H1 (cell line): Measurements from ENCODE around the gene ARHGAP22. TPM values are rescaled to one million over a fixed set of nuclear protein-coding genes. Genes with fewer than 3 reads are reported as not detected.

Source experiments
- CTCF ChIA-PET: fragments of 300-600 bp; sonication (Branson Sonifier 250); formaldehyde crosslinking; loops from one replicate; lab custom pipeline; 2021; ENCODE audit not compliant: partially characterized antibody; lab: Charles Lee
- POLR2A ChIA-PET: fragments of 300-600 bp; sonication (Branson Sonifier 250); formaldehyde crosslinking; loops from one replicate; lab custom pipeline; 2021; ENCODE audit warnings: inconsistent platforms; ENCODE audit not compliant: partially characterized antibody; lab: Charles Lee
- DNase-seq, 2 experiments: peaks; one replicate each; pipeline versions ENCODE4 v3.0.0 to v3.0.0-alpha.2; 2010 to 2022; ENCODE audit warnings: low spot score in 2 of 2, low read depth in 1 of 2, mixed read lengths in 1 of 2
- FAIRE-seq: peaks from 2 replicates; lab custom pipeline; 2011; peaks lifted over from hg19 to GRCh38; lab: Jason Lieb, UNC
- H2AFZ ChIP-seq: 2 replicates; pipeline ENCODE4 v1.8.1; 2012; ENCODE audit warnings: low read length, inconsistent platforms
- H2AK5ac ChIP-seq: 2 replicates; pipeline ENCODE4 v1.6.1; 2013; ENCODE audit warnings: low read depth, low read length
- H2BK120ac ChIP-seq: replicated peaks from 2 replicates; pipeline ENCODE3; 2013; ENCODE audit warnings: low read depth, low read length, inconsistent platforms
- H2BK12ac ChIP-seq: 2 replicates; pipeline ENCODE4 v1.6.1; 2013; ENCODE audit warnings: low read depth, low read length
- H2BK15ac ChIP-seq: 2 replicates; pipeline ENCODE4 v1.6.1; 2013; ENCODE audit warnings: low read length
- H2BK20ac ChIP-seq: 2 replicates; pipeline ENCODE4 v1.6.1; 2013; ENCODE audit warnings: low read length
- H2BK5ac ChIP-seq: 2 replicates; pipeline ENCODE4 v1.6.1; 2013; ENCODE audit warnings: low read depth, low read length
- H3K14ac ChIP-seq: 2 replicates; pipeline ENCODE4 v1.6.1; 2013; ENCODE audit warnings: inconsistent platforms; ENCODE audit not compliant: insufficient read length
- H3K18ac ChIP-seq: 2 replicates; pipeline ENCODE4 v1.6.1; 2013; ENCODE audit warnings: low read length; ENCODE audit errors: extremely low read depth
- H3K23ac ChIP-seq: 2 replicates; pipeline ENCODE4 v1.6.1; 2013; ENCODE audit warnings: inconsistent platforms; ENCODE audit not compliant: insufficient read length
- H3K23me2 ChIP-seq: 2 replicates; pipeline ENCODE4 v1.6.1; 2013; ENCODE audit warnings: low read depth, low read length
- H3K27ac ChIP-seq: 2 replicates; pipeline ENCODE4 v1.6.1; 2011; ENCODE audit warnings: low read depth, low read length, inconsistent platforms
- H3K27me3 ChIP-seq, 4 experiments: replicated peaks in 1 of 4; 1 replicate in 1 of 4; 2 replicates in 3 of 4; pipeline versions ENCODE4 v1.6.1 to v1.8.1; 2011 to 2013; ENCODE audit warnings: low read length in 3 of 4, mild to moderate bottlenecking in 3 of 4, inconsistent platforms in 2 of 4, mixed read lengths in 2 of 4, moderate library complexity in 1 of 4; ENCODE audit not compliant: control insufficient read depth in 3 of 4, insufficient read depth in 3 of 4; ENCODE audit errors: extremely low read depth in 1 of 4
- H3K36me3 ChIP-seq, 4 experiments: 2 replicates each; pipeline versions ENCODE4 v1.6.1 to v1.8.1; 2011 to 2013; ENCODE audit warnings: mild to moderate bottlenecking in 4 of 4, low read length in 3 of 4, moderate library complexity in 2 of 4, control low read depth in 1 of 4, inconsistent platforms in 1 of 4; ENCODE audit not compliant: insufficient read depth in 4 of 4, control insufficient read depth in 2 of 4
- H3K4ac ChIP-seq: replicated peaks from 2 replicates; pipeline ENCODE3; 2013; ENCODE audit warnings: low read length, low read depth, mixed read lengths, inconsistent platforms; ENCODE audit not compliant: insufficient read length
- H3K4me1 ChIP-seq, 4 experiments: replicated peaks in 1 of 4; 1 replicate in 1 of 4; 2 replicates in 3 of 4; pipeline versions ENCODE4 v1.6.1 to v1.8.1; 2011 to 2013; ENCODE audit warnings: low read length in 3 of 4, inconsistent platforms in 2 of 4, mixed read lengths in 1 of 4; ENCODE audit not compliant: insufficient read depth in 4 of 4, control insufficient read depth in 3 of 4
- H3K4me2 ChIP-seq, 2 experiments: 2 replicates each; pipeline versions ENCODE4 v1.6.1 to v1.8.1; 2011 to 2013; ENCODE audit warnings: low read depth in 2 of 2, low read length in 2 of 2, control low read depth in 1 of 2, inconsistent platforms in 1 of 2, mild to moderate bottlenecking in 1 of 2; ENCODE audit not compliant: insufficient read depth in 1 of 2
- H3K4me3 ChIP-seq, 4 experiments: fragments of 200-600, 300-600 bp in 1 of 4; sonication (generic), shearing (Covaris generic), sonication (Bioruptor Twin) in 1 of 4; 2 replicates each; pipeline versions ENCODE4 v1.5.1 to v1.8.1; 2011 to 2016; ENCODE audit warnings: low read length in 4 of 4, low read depth in 3 of 4, control low read depth in 2 of 4, inconsistent platforms in 2 of 4, mild to moderate bottlenecking in 2 of 4, mixed read lengths in 1 of 4, moderate library complexity in 1 of 4; ENCODE audit not compliant: insufficient read depth in 2 of 4; ENCODE audit errors: extremely low read depth in 1 of 4
- H3K56ac ChIP-seq: replicated peaks from 2 replicates; pipeline ENCODE3; 2013; ENCODE audit warnings: low read depth, mild to moderate bottlenecking, mixed read lengths, low read length, inconsistent platforms; ENCODE audit not compliant: insufficient read length
- H3K79me1 ChIP-seq: 2 replicates; pipeline ENCODE4 v1.6.1; 2013; ENCODE audit warnings: low read depth, low read length, control low read depth
- H3K79me2 ChIP-seq, 2 experiments: 2 replicates each; pipeline versions ENCODE4 v1.6.1 to v1.8.1; 2012 to 2013; ENCODE audit warnings: low read length in 2 of 2, mild to moderate bottlenecking in 2 of 2, inconsistent platforms in 1 of 2; ENCODE audit not compliant: insufficient read depth in 2 of 2, control insufficient read depth in 1 of 2
- H3K9ac ChIP-seq, 4 experiments: replicated peaks in 1 of 4; 1 replicate in 1 of 4; 2 replicates in 3 of 4; pipeline versions ENCODE4 v1.6.1 to v1.8.1; 2011 to 2013; ENCODE audit warnings: low read depth in 3 of 4, low read length in 3 of 4, control low read depth in 2 of 4, mild to moderate bottlenecking in 2 of 4, moderate library complexity in 2 of 4, inconsistent platforms in 1 of 4; ENCODE audit errors: extremely low read depth in 1 of 4
- H3K9me3 ChIP-seq, 2 experiments: 2 replicates each; pipeline versions ENCODE4 v1.6.1 to v1.8.1; 2012 to 2013; ENCODE audit warnings: mild to moderate bottlenecking in 2 of 2, moderate library complexity in 2 of 2, control low read depth in 1 of 2, inconsistent platforms in 1 of 2, low read depth in 1 of 2, low read length in 1 of 2, mixed read lengths in 1 of 2; ENCODE audit not compliant: insufficient read depth in 2 of 2
- H4K20me1 ChIP-seq, 2 experiments: replicated peaks in 1 of 2; 2 replicates each; pipeline versions ENCODE3 to v1.8.1; 2011 to 2013; ENCODE audit warnings: inconsistent platforms in 2 of 2, low read length in 2 of 2, mild to moderate bottlenecking in 1 of 2; ENCODE audit not compliant: insufficient read depth in 2 of 2, control insufficient read depth in 1 of 2
- H4K5ac ChIP-seq: 2 replicates; pipeline ENCODE4 v1.6.1; 2013; ENCODE audit warnings: low read length, low read depth, mixed read lengths, inconsistent platforms; ENCODE audit not compliant: insufficient read length
- H4K8ac ChIP-seq: 2 replicates; pipeline ENCODE4 v1.8.0; 2013; ENCODE audit warnings: mild to moderate bottlenecking, moderate library complexity, low read length, inconsistent platforms; ENCODE audit not compliant: insufficient read depth; ENCODE audit errors: extremely low read depth
- H4K91ac ChIP-seq: replicated peaks from 2 replicates; pipeline ENCODE3; 2013; ENCODE audit warnings: low read length, mixed read lengths, inconsistent platforms; ENCODE audit not compliant: insufficient read length
- ATF2 ChIP-seq: IDR thresholded peaks from 2 replicates; pipeline ENCODE4 v1.6.1; 2012; ENCODE audit warnings: low read length, inconsistent platforms
- BACH1 ChIP-seq: IDR thresholded peaks from 2 replicates; pipeline ENCODE4 v1.6.1; 2012; ENCODE audit warnings: low read length, improper control_type of control experiment
- BCL11A ChIP-seq, 2 experiments: IDR thresholded peaks; one replicate each; pipeline ENCODE4 v1.6.1; 2011; ENCODE audit warnings: low read depth in 2 of 2, low read length in 2 of 2, mild to moderate bottlenecking in 2 of 2
- CBX8 ChIP-seq: fragments of 300-800, 300-1000 bp; sonication (generic); IDR thresholded peaks from 2 replicates; pipeline ENCODE4 v1.7.1; 2016; ENCODE audit warnings: low read depth, low read length, borderline replicate concordance
- EZH2 ChIP-seq: fragments of 200-600 bp; sonication (generic); IDR thresholded peaks from 2 replicates; pipeline ENCODE4 v1.7.1; 2012; ENCODE audit warnings: low read depth, mild to moderate bottlenecking, moderate library complexity, low read length, inconsistent platforms; ENCODE audit not compliant: severe bottlenecking
- HDAC6 ChIP-seq: IDR thresholded peaks from one replicate; pipeline ENCODE4 v1.7.1; 2012; ENCODE audit warnings: low read depth, mild to moderate bottlenecking, inconsistent platforms, low read length, moderate library complexity
- MAFK ChIP-seq: IDR thresholded peaks from 2 replicates; pipeline ENCODE4 v1.6.1; 2012; ENCODE audit warnings: low read depth, mild to moderate bottlenecking, improper control_type of control experiment, low read length
- POU5F1 ChIP-seq: IDR thresholded peaks from 2 replicates; pipeline ENCODE4 v1.6.1; 2011; ENCODE audit warnings: low read depth, mild to moderate bottlenecking, low read length, moderate library complexity
- RAD21 ChIP-seq, 2 experiments: IDR thresholded peaks in 1 of 2; conservative IDR thresholded peaks in 1 of 2; 2 replicates each; pipeline ENCODE4 v1.6.1; 2011; ENCODE audit warnings: low read depth in 2 of 2, low read length in 2 of 2, improper control_type of control experiment in 1 of 2, inconsistent platforms in 1 of 2, mild to moderate bottlenecking in 1 of 2, moderate library complexity in 1 of 2
- RBBP5 ChIP-seq: IDR thresholded peaks from 2 replicates; pipeline ENCODE4 v1.7.1; 2012; ENCODE audit warnings: low read depth, mild to moderate bottlenecking, inconsistent platforms, low read length, moderate library complexity, borderline replicate concordance
- TBP ChIP-seq: IDR thresholded peaks from 2 replicates; pipeline ENCODE4 v1.6.1; 2011; ENCODE audit warnings: low read depth, low read length, improper control_type of control experiment
- WGBS, 2 experiments: shearing (Covaris generic) in 1 of 2; methylation state at CpG; one replicate each; pipeline versions ENCODE4 v1.1.6 to v1.1.7; 2013 to 2015; ENCODE audit warnings: low lambda C conversion rate in 2 of 2, mixed read lengths in 2 of 2, inconsistent platforms in 1 of 2, low coverage in 1 of 2, missing lambda C conversion rate in 1 of 2; ENCODE audit not compliant: insufficient replicate concordance in 2 of 2, insufficient coverage in 1 of 2, insufficient read length in 1 of 2; ENCODE audit errors: extremely low coverage in 1 of 2, missing lambda C conversion rate in 1 of 2; 5-methylcytosine and 5-hydroxymethylcytosine counted together
- polyA plus RNA-seq, 7 experiments: library from polyadenylated mRNA; depleted of rRNA in 3 of 7; stranded (reverse) in 5 of 7; unstranded in 2 of 7; fragments of >200 nt in 5 of 7; fragments of 200-250 nt in 2 of 7; gene quantifications; 1 replicate in 5 of 7; 2 replicates in 1 of 7; 4 replicates in 1 of 7; pipeline versions ENCODE4 v1.2.1 to v1.2.3, GENCODE V29; 2011 to 2013; ENCODE audit warnings: missing spikeins in 2 of 7, mixed read lengths in 2 of 7
- total RNA-seq: library from RNA; stranded (reverse); fragmentation: NEBNext Ultra II Directional; extraction: Animal tissue kit (Norgen Biotek cat#: 25700); gene quantifications from 2 replicates; pipeline ENCODE4 v1.2.1, GENCODE V29; 2021

Gene ARHGAP22
- total and polyA plus RNA-seq, 2 of the 8 experiments (the other 6 are each of a cell fraction or from before 2014, with no cell fraction given): 3.6 to 11.2 TPM

DNA sequence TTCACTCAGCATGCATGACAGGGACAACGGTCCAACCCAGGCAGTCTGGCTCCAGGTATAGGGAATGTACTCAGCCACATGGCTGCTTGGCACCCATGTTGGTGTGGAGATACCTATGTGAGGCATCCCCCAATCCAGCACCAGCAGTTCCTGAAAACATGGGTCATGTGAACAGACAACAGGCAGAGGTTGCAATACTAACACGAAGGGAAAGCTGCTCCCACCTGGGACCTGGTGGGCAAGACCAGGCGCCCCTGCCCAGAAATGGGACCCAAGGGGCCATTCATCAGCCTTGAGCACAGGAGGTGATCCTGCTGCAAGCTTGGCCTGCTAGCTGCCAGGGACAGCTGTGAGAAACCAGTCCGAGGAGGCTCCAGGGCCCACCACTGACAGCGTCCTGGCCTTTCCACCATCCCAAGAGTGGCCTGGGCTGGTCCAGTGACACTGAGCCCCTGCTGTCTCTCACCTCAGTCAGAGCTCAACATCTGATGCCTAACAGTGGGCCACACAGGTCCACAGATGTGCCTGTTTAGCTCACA lies 142.3 kb downstream of the ARHGAP22 start:
- no peaks in the 10 kb centered on the region; the same call in 1 of the 2 replicates for H3K79me1 ChIP-seq
- H2AFZ ChIP-seq: no peak overlapping the region
- ChIA-PET CTCF (interaction anchor here (0.7 to 12.6 kb wide), 12 partner anchors 9 to 464 kb away, joined by 3 to 112 read pairs (median 4); no protein-coding TSS in a partner anchor), POLR2A (interaction anchor here (1.0 to 1.2 kb wide), 2 partner anchors 32 to 194 kb away, joined by 3 read pairs; no protein-coding TSS in a partner anchor)
- no peaks in the 10 kb centered on the region for H3K36me3 ChIP-seq
- no peak overlapping the region for H3K9ac ChIP-seq
- 86% methylated on average over 5 of the region's 5 CpGs; no CpG with 5 or more reads in 1 of the 2 experiments for WGBS, 2 experiments
- H3K23me2 ChIP-seq: peaks cover 4% of the 10 kb centered on the region; the same call in 1 of the 2 replicates
- H3K9me3 ChIP-seq: no peaks in the 10 kb centered on the region
- H2BK5ac ChIP-seq: no peak overlapping the region
- H4K20me1 ChIP-seq: peaks cover 0 to 8% of the 10 kb centered on the region in 2 experiments
- no peak overlapping the region for H3K27ac ChIP-seq
- H4K8ac ChIP-seq: 0 out of 2 replicates have a peak overlapping the region, but pooled peaks have one; percentile 15
- H2BK12ac ChIP-seq: no peak overlapping the region
- H3K14ac ChIP-seq: no peak overlapping the region
- no peak overlapping the region for H3K56ac ChIP-seq
- H2AK5ac ChIP-seq: no peak overlapping the region
- no peak overlapping the region for H3K4ac ChIP-seq
- no peak overlapping the region for H2BK120ac ChIP-seq
- H4K91ac ChIP-seq: no peak overlapping the region
- no peak overlapping the region for H3K4me2 ChIP-seq
- no peak overlapping the region for H3K23ac ChIP-seq
- DNase-seq (peak in 1 of 2 experiments; percentile 37), FAIRE-seq (no peak)
- H2BK20ac ChIP-seq: no peak overlapping the region
- no peak overlapping the region for H2BK15ac ChIP-seq
- peaks cover 0 to 12% (median 8%) of the 10 kb centered on the region in 4 experiments; a peak in 4 of 7 replicates for H3K27me3 ChIP-seq
- H3K4me1 ChIP-seq: peaks cover 0 to 20% (median 10%) of the 10 kb centered on the region in 4 experiments; a peak in 3 of 7 replicates
- H3K18ac ChIP-seq: no peak overlapping the region
- no peak overlapping the region for H3K4me3 ChIP-seq
- no peaks in the 10 kb centered on the region for H3K79me2 ChIP-seq
- no peak overlapping the region for H4K5ac ChIP-seq
- TF ChIP-seq POU5F1 (no peak), HDAC6 (no peak), ATF2 (no peak), BCL11A (IDR thresholded peaks at IDR 0.05; ENCODE audit: low read depth in 2 of 2, low read length in 2 of 2) (no peak), MAFK (no peak), EZH2 (no peak), RBBP5 (no peak), TBP (no peak), CBX8 (no peak), RAD21 (IDR thresholded peaks at IDR 0.05 in 1 of 2, conservative IDR thresholded peaks at IDR 0.05 in 1 of 2; ENCODE audit: low read depth in 2 of 2, low read length in 2 of 2) (no peak), BACH1 (no peak)
